ENCODE data around the gene ART1.

- TF ChIP-seq RAD21 (IDR thresholded peaks at IDR 0.05) (no peak), MAX (IDR thresholded peaks at IDR 0.05) (no peak), CTCF (IDR thresholded peaks at IDR 0.05; ENCODE audit: low read depth, low read length, missing input control) (no peak), TAF1 (conservative IDR thresholded peaks at IDR 0.05) (no peak), YY1 (IDR thresholded peaks at IDR 0.05) (no peak), ZBTB33 (IDR thresholded peaks at IDR 0.05) (no peak), REST (IDR thresholded peaks at IDR 0.05) (no peak), GABPA (IDR thresholded peaks at IDR 0.05 in 1 of 2, conservative IDR thresholded peaks at IDR 0.05 in 1 of 2) (no peak), JUND (IDR thresholded peaks at IDR 0.05) (no peak), ATF3 (IDR thresholded peaks at IDR 0.05) (no peak), RXRA (IDR thresholded peaks at IDR 0.05) (no peak), NR2F2 (IDR thresholded peaks at IDR 0.05) (no peak)
These were observed 24.2 kb downstream of the ART1 start for GRCh38 chr11:3669128-3669527.
